Activated CD8-positive, alpha-beta T cell treated with anti-CD3 and anti-CD28 coated beads for 36 hours (primary cell): Measurements from ENCODE around the gene PM20D2. TPM values are rescaled to one million over a fixed set of nuclear protein-coding genes. Genes with fewer than 3 reads are reported as not detected.

Experiments
- ATAC-seq: fragments of 200-7000 bp; cut with Tn5 transposase; one replicate; pipeline ENCODE4 v1.10.0; 2021; ENCODE audit warnings: mild to moderate bottlenecking, moderate library complexity
- CTCF ChIA-PET: fragments of 350-600 bp; sonication (Branson Sonifier 250); formaldehyde crosslinking; loops from one replicate; lab custom pipeline; 2021; ENCODE audit warnings: antibody characterized with exemption; lab: Charles Lee
- POLR2A ChIA-PET: fragments of 350-600 bp; sonication (Branson Sonifier 250); formaldehyde crosslinking; loops from one replicate; lab custom pipeline; 2021; ENCODE audit warnings: antibody characterized with exemption; lab: Charles Lee
- DNase-seq: peaks from one replicate; pipeline ENCODE4 v3.0.0-alpha.2; 2020
- H3K27ac Mint-ChIP-seq: one replicate; pipeline ENCODE4 v1.8.0; 2021; ENCODE audit warnings: mild to moderate bottlenecking, mixed read lengths
- H3K27me3 Mint-ChIP-seq: one replicate; pipeline ENCODE4 v1.8.0; 2021; ENCODE audit warnings: mixed read lengths
- H3K36me3 Mint-ChIP-seq: one replicate; pipeline ENCODE4 v1.8.0; 2021; ENCODE audit warnings: low read depth, mixed read lengths
- H3K4me1 Mint-ChIP-seq: one replicate; pipeline ENCODE4 v1.8.0; 2021; ENCODE audit warnings: low read depth, mixed read lengths
- H3K4me3 Mint-ChIP-seq: one replicate; pipeline ENCODE4 v1.8.0; 2021; ENCODE audit warnings: mild to moderate bottlenecking, moderate library complexity, mixed read lengths
- H3K9me3 Mint-ChIP-seq: one replicate; pipeline ENCODE4 v1.8.0; 2021; ENCODE audit warnings: mixed read lengths
- intact Hi-C: fragments of 100-400 bp; cut with micrococcal nuclease; formaldehyde crosslinking; loops from one replicate; pipeline ENCODE4 v1.10.0; 2022
- total RNA-seq, 2 experiments: library from RNA; stranded (reverse); gene quantifications; one replicate each; pipeline ENCODE4 v1.2.3, GENCODE V29; 2021
- TF ChIP-seq, protein P1 (sequence below): fragments of 200-600 bp; IDR thresholded peaks from one replicate; pipeline ENCODE4 v1.8.0; 2022; ENCODE audit warnings: antibody characterized with exemption, mild to moderate bottlenecking

Gene PM20D2
- total RNA-seq, 2 experiments from 2014 or later = 25.4 to 26.0 TPM

DNA sequence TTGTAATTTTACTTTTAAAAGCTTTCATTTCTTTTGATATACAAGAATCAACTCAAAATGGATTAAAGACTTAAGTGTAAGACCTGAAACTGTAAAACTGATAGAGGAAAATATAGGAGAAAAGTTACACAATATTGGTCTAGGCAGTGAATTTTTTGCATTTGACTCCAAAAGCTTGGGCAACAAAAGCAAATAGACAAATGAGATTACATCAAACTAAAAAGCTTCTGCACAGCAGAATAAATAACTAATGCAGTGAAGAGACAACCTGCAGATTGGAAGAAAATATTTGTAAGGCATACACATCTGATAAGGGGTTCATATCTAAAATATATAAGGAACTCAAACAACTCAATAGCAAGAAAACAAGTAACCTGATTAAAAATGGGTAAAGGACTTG lies 68.3 kb downstream of the PM20D2 start:
- intact Hi-C loops = no loop called here
- ATAC-seq = no peak

More for the DNA sequence above, 68.3 kb downstream of the PM20D2 start:
- TF ChIP-seq, protein P1, sequence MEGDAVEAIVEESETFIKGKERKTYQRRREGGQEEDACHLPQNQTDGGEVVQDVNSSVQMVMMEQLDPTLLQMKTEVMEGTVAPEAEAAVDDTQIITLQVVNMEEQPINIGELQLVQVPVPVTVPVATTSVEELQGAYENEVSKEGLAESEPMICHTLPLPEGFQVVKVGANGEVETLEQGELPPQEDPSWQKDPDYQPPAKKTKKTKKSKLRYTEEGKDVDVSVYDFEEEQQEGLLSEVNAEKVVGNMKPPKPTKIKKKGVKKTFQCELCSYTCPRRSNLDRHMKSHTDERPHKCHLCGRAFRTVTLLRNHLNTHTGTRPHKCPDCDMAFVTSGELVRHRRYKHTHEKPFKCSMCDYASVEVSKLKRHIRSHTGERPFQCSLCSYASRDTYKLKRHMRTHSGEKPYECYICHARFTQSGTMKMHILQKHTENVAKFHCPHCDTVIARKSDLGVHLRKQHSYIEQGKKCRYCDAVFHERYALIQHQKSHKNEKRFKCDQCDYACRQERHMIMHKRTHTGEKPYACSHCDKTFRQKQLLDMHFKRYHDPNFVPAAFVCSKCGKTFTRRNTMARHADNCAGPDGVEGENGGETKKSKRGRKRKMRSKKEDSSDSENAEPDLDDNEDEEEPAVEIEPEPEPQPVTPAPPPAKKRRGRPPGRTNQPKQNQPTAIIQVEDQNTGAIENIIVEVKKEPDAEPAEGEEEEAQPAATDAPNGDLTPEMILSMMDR = no peak
- Mint-ChIP-seq H3K36me3 (no peaks in the 10 kb centered on the region), H3K4me3 (no peak overlapping the region), H3K9me3 (no peaks in the 10 kb centered on the region), H3K27ac (no peak overlapping the region), H3K4me1 (no peaks in the 10 kb centered on the region), H3K27me3 (no peaks in the 10 kb centered on the region)
- ChIA-PET POLR2A (no interaction called here), CTCF (no interaction called here)
- no peak for DNase-seq

Other genes with a start within 250 kb of the PM20D2 start
- 10 to 100 TPM; 22.1 to 22.2 TPM for gene RNGTT, start 182.4 kb upstream of the PM20D2 start, total RNA-seq
- 100 to 1,000 TPM; 157 to 162 TPM for gene PNRC1, start 65.3 kb upstream of the PM20D2 start, total RNA-seq
- 1 to 10 TPM in 1 of 2 experiments, under 1 TPM in 1; 0.83 to 1.1 TPM for gene SRSF12, start 28.0 kb upstream of the PM20D2 start, total RNA-seq
- not detected for gene GABRR1, start 71.3 kb downstream of the PM20D2 start, total RNA-seq
- under 1 TPM; 0.20 to 0.40 TPM for gene GABRR2, start 169.2 kb downstream of the PM20D2 start, total RNA-seq
- gene UBE2J1, start 206.7 kb downstream of the PM20D2 start, total RNA-seq = 10 to 100 TPM; 23.2 to 24.6 TPM